HUES64 (cell line): ENCODE data around the gene LCN9.

ENCODE experiments used
- H3K27ac ChIP-seq: 2 replicates; pipeline ENCODE4 v1.7.0; 2013; ENCODE audit warnings: low read depth, low read length, inconsistent platforms
- H3K27me3 ChIP-seq: 2 replicates; pipeline ENCODE4 v1.6.1; 2013; ENCODE audit warnings: mild to moderate bottlenecking, low read length; ENCODE audit not compliant: insufficient read depth
- H3K36me3 ChIP-seq: 2 replicates; pipeline ENCODE4 v1.6.1; 2013; ENCODE audit warnings: mild to moderate bottlenecking, low read length; ENCODE audit not compliant: insufficient read depth
- H3K4me1 ChIP-seq: 2 replicates; pipeline ENCODE4 v1.6.1; 2013; ENCODE audit warnings: mild to moderate bottlenecking, low read length, moderate library complexity; ENCODE audit not compliant: insufficient read depth
- H3K4me3 ChIP-seq: 2 replicates; pipeline ENCODE4 v1.5.1; 2013; ENCODE audit warnings: mild to moderate bottlenecking, low read length, moderate library complexity
- H3K9ac ChIP-seq: 2 replicates; pipeline ENCODE4 v1.6.1; 2013; ENCODE audit warnings: mild to moderate bottlenecking, low read depth, low read length
- H3K9me3 ChIP-seq: 2 replicates; pipeline ENCODE4 v1.6.1; 2013; ENCODE audit warnings: low read depth, low read length; ENCODE audit not compliant: insufficient read depth
- WGBS: fragments of 150-250, 120-280 bp; methylation state at CpG from one replicate; pipeline ENCODE4 v1.1.7; 2013; ENCODE audit warnings: missing lambda C conversion rate; 5-methylcytosine and 5-hydroxymethylcytosine counted together

LCN9 gene

GRCh38 chr9:135712613-135713295 lies 49.6 kb downstream of the LCN9 start:
- 75% methylated on average over 15 of the region's 16 CpGs for WGBS
- Histone ChIP-seq H3K9ac (no peak overlapping the region), H3K4me1 (no peaks in the 10 kb centered on the region), H3K27ac (no peak overlapping the region), H3K36me3 (no peaks in the 10 kb centered on the region), H3K27me3 (peaks cover 34% of the 10 kb centered on the region), H3K4me3 (no peak overlapping the region), H3K9me3 (no peaks in the 10 kb centered on the region)

- peak overlapping the region; percentile 54 for H3K4me3 ChIP-seq
- WGBS, result 3% methylated on average over 103 of the region's 103 CpGs
- H3K4me1 ChIP-seq, result no peaks in the 10 kb centered on the region
- no peaks in the 10 kb centered on the region for H3K9me3 ChIP-seq
- H3K36me3 ChIP-seq, result no peaks in the 10 kb centered on the region
- H3K9ac ChIP-seq, result no peak overlapping the region
- H3K27ac ChIP-seq, result no peak overlapping the region
- peaks cover 34% of the 10 kb centered on the region for H3K27me3 ChIP-seq
Observed at GRCh38 chr9:135714242-135715055, 51.3 kb downstream of the LCN9 start.

- Histone ChIP-seq H3K36me3 (no peaks in the 10 kb centered on the region), H3K27me3 (peaks cover 34% of the 10 kb centered on the region), H3K4me1 (no peaks in the 10 kb centered on the region), H3K9me3 (no peaks in the 10 kb centered on the region), H3K27ac (no peak overlapping the region), H3K4me3 (peak overlapping the region; percentile 54), H3K9ac (no peak overlapping the region)
- WGBS, result 46% methylated on average over 23 of the region's 23 CpGs
Observed at GRCh38 chr9:135715056-135715595, 52.0 kb downstream of the LCN9 start.

- peaks cover 34% of the 10 kb centered on the region for H3K27me3 ChIP-seq
- H3K4me1 ChIP-seq, result no peaks in the 10 kb centered on the region
- no peak overlapping the region for H3K27ac ChIP-seq
- H3K36me3 ChIP-seq, result no peaks in the 10 kb centered on the region
- no peak overlapping the region for H3K4me3 ChIP-seq
- WGBS, result 91% methylated on average over 11 of the region's 11 CpGs
- H3K9me3 ChIP-seq, result no peaks in the 10 kb centered on the region
- no peak overlapping the region for H3K9ac ChIP-seq
Observed at GRCh38 chr9:135716045-135716444, 52.9 kb downstream of the LCN9 start.
